ENCODE data around the gene PFKM. TPM values are rescaled to one million over a fixed set of nuclear protein-coding genes. Genes with fewer than 3 reads are reported as not detected.

The PFKM gene
- total RNA-seq, 2 donors from 2014 or later = 50.1 to 62.2 TPM

GRCh38 chr12:48187916-48188695 lies 68.9 kb downstream of the PFKM start:
- DNase-seq (ENCODE audit: low spot score) = no peak
- no peak overlapping the region for H3K4me3 ChIP-seq
- H3K27me3 ChIP-seq (replicated peaks; ENCODE audit: insufficient read depth) = no peaks in the 10 kb centered on the region
- H3K36me3 ChIP-seq = no peaks in the 10 kb centered on the region
- TF ChIP-seq CTCF (IDR thresholded peaks at IDR 0.05) = no peak
- no peaks in the 10 kb centered on the region for H3K9me3 ChIP-seq
- no peak for ATAC-seq (ENCODE audit: insufficient number of reproducible peaks, low FRiP score, low read depth)
- H3K4me1 ChIP-seq (ENCODE audit: control insufficient read depth in 1 of 2, low read depth in 2 of 2) = peaks cover 4 to 8% of the 10 kb centered on the region in 2 donors
- H3K27ac ChIP-seq = no peak overlapping the region

- DNase-seq (ENCODE audit: low spot score) (peak; percentile 15), ATAC-seq (ENCODE audit: insufficient number of reproducible peaks, low FRiP score, low read depth) (no peak)
- no peaks in the 10 kb centered on the region for H3K9me3 ChIP-seq
- H3K27ac ChIP-seq = no peak overlapping the region
- H3K36me3 ChIP-seq = no peaks in the 10 kb centered on the region
- H3K27me3 ChIP-seq (replicated peaks; ENCODE audit: insufficient read depth) = no peaks in the 10 kb centered on the region
- H3K4me3 ChIP-seq = no peak overlapping the region
- peak; percentile 86 for TF ChIP-seq CTCF (IDR thresholded peaks at IDR 0.05)
- H3K4me1 ChIP-seq (ENCODE audit: control insufficient read depth in 1 of 2, low read depth in 2 of 2) = peaks cover 0 to under 1% of the 10 kb centered on the region in 2 donors
These were observed 70.4 kb downstream of the PFKM start for GRCh38 chr12:48189331-48190125.

GRCh38 chr12:48191096-48191495 lies 71.9 kb downstream of the PFKM start:
- DNase-seq (ENCODE audit: low spot score) = no peak
- Histone ChIP-seq H3K27me3 (replicated peaks; ENCODE audit: insufficient read depth) (no peaks in the 10 kb centered on the region), H3K4me3 (no peak overlapping the region), H3K4me1 (ENCODE audit: control insufficient read depth in 1 of 2, low read depth in 2 of 2) (no peaks in the 10 kb centered on the region), H3K9me3 (no peaks in the 10 kb centered on the region), H3K27ac (no peak overlapping the region), H3K36me3 (no peaks in the 10 kb centered on the region)
- no peak for ATAC-seq (ENCODE audit: insufficient number of reproducible peaks, low FRiP score, low read depth)
- TF ChIP-seq CTCF (IDR thresholded peaks at IDR 0.05) = no peak

- no peak for ATAC-seq (ENCODE audit: insufficient number of reproducible peaks, low FRiP score, low read depth)
- no peak for TF ChIP-seq CTCF (IDR thresholded peaks at IDR 0.05)
- no peaks in the 10 kb centered on the region for H3K36me3 ChIP-seq
These were observed 73.7 kb downstream of the PFKM start for GRCh38 chr12:48192861-48193260.

GRCh38 chr12:48193623-48194022 lies 74.5 kb downstream of the PFKM start:
- peaks cover 0 to 5% of the 10 kb centered on the region in 2 donors for H3K4me1 ChIP-seq (ENCODE audit: control insufficient read depth in 1 of 2, low read depth in 2 of 2)
- ATAC-seq (ENCODE audit: insufficient number of reproducible peaks, low FRiP score, low read depth) (no peak), DNase-seq (ENCODE audit: low spot score) (no peak)
- no peak for TF ChIP-seq CTCF (IDR thresholded peaks at IDR 0.05)
- no peaks in the 10 kb centered on the region for H3K36me3 ChIP-seq
- no peaks in the 10 kb centered on the region for H3K27me3 ChIP-seq (replicated peaks; ENCODE audit: insufficient read depth)
- no peak overlapping the region for H3K4me3 ChIP-seq
- no peak overlapping the region for H3K27ac ChIP-seq
- no peaks in the 10 kb centered on the region for H3K9me3 ChIP-seq

More at GRCh38 chr12:48192861-48193260, 73.7 kb downstream of the PFKM start:
- no peaks in the 10 kb centered on the region for H3K9me3 ChIP-seq
- no peak overlapping the region for H3K4me3 ChIP-seq
- no peak overlapping the region for H3K27ac ChIP-seq
- H3K27me3 ChIP-seq (replicated peaks; ENCODE audit: insufficient read depth) = no peaks in the 10 kb centered on the region
- no peak for DNase-seq (ENCODE audit: low spot score)
- peaks cover 0 to 5% of the 10 kb centered on the region in 2 donors for H3K4me1 ChIP-seq (ENCODE audit: control insufficient read depth in 1 of 2, low read depth in 2 of 2)
